NCI-H1105 (cell line): Measurements from ENCODE around the gene ARL4C.

Source experiments
- DNase-seq: peaks from one replicate; lab custom pipeline; 2025; lab: John Stamatoyannopoulos, UW

Gene ARL4C, protein sequence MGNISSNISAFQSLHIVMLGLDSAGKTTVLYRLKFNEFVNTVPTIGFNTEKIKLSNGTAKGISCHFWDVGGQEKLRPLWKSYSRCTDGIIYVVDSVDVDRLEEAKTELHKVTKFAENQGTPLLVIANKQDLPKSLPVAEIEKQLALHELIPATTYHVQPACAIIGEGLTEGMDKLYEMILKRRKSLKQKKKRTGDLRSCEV

DNA sequence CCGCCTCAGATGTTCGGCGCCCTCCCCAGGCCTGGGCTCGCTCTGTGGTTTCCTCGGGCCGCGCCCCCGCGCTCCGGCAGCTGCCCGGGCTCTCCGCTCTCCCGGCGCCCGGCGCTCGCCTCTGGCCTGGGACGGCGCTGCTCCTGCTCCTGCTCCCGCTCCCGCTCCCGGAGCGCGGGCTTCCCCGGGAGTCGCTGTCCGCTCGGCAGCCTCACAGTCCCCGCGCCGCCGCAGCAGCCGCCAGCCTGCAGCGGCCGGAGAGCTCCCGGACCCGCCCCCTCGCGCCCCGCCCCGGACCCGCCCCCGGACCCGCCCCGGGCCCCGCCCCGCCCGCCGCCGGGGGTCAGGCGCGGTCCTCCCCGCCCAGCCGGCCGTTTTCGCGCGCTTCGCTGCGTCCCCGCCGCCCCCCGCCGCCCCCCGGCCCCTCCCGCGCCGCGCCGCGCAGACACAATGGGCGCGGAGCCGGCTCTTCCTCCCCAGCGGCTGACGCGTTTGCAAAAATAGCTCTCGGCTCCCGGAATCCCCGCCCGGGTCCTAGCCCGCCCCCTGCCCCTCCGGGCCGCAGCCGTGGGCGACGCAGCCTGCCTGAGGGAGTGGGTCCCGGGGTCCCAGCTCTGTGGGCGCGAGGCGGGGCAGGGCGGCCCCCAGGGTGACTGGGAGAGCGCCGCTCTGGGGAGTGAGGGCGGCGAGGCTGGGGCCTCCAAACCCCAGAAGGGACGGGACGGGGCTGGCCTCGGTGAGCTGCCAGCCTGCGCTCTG lies at the start of gene ARL4C:
TSS of gene ARL4C (minus strand) at position 247 of the 759 bp plus-strand sequence. CDS start 495 bp downstream, outside the sequence.
- DNase-seq: peak; percentile 61

DNA sequence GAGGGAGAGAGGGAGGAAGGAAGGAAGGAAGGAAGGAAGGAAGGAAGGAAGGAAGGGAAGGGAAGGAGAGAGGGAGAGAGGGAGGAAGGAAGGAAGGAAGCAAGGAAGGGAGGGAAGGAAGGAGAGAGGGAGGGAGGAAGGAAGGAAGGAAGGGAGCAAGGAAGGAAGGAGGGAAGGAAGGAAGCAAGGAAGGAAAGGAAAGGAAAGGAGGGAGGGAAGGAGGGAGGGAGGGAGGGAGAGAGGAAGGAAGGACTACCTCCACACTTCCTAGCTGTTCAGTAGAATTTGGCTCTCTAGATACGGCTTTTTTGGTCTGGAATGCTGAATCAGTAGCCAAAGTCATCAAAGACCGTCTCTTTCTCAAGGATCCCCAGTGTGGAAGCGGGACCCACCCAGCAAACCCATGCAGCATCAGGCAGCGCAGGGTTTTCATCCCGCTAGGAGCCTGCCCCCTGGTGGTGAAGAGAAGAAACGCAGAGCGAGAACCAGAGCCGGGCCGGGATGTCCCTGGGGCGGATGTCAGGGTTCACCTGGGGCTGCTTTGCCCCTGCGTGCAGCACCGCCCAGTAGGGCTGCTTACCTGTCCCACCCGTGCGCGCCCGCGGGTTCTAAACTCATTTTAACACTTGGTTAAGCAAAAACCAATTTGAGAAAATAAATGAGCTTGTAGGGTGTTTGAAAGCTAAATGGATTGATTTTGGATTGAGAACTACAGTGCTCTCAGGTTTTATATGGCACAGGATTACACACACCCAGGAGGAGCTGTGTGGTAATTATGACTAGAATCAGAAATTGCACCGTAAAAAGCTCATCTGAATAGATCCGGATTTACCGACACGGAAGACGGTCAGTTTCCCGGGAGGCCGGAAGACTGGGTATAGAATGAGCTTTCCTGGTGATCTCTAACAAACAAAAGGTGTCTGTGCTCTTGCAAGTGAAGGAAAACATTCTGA lies 48.1 kb upstream of the ARL4C start:
- DNase-seq: peak; percentile 67

DNA sequence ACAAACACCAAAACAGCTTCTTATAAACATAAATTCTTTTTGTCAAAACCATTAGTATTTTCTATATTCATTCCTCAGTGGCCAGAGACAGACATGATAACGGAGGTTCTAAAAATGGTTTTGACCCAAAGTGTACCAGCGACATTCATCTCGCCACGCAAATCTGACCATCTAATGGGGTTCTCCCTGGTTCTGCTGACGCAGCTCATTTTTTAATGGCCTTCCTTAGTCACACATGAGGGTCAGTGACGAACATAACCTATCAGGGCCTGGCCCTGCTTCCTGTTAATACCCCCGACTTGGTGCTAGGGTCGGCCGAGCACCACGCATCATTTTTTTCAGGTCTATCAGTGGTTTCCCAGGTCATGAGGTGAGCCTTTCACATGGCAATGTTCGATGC lies 45.9 kb upstream of the ARL4C start:
- DNase-seq: no peak

DNA sequence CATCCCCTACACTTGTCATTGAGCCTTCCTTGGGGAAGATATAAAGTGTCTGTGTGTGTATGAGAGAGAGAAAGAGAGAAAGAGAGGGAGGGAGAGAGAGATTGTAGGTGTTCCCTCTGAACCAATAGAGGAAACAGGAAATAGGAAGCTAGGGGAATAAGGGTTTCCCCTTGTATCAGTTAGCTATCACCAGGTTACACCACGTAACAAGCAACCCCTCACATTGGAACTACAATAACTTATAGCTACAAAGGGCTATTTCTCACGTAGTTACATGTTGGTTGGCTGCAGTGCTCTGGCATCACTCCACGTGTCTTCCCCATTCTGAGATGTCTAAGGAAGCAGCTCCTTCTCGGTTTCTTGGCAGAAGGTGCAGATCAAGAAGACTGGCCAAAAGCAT lies 41.0 kb upstream of the ARL4C start:
- no peak for DNase-seq

DNA sequence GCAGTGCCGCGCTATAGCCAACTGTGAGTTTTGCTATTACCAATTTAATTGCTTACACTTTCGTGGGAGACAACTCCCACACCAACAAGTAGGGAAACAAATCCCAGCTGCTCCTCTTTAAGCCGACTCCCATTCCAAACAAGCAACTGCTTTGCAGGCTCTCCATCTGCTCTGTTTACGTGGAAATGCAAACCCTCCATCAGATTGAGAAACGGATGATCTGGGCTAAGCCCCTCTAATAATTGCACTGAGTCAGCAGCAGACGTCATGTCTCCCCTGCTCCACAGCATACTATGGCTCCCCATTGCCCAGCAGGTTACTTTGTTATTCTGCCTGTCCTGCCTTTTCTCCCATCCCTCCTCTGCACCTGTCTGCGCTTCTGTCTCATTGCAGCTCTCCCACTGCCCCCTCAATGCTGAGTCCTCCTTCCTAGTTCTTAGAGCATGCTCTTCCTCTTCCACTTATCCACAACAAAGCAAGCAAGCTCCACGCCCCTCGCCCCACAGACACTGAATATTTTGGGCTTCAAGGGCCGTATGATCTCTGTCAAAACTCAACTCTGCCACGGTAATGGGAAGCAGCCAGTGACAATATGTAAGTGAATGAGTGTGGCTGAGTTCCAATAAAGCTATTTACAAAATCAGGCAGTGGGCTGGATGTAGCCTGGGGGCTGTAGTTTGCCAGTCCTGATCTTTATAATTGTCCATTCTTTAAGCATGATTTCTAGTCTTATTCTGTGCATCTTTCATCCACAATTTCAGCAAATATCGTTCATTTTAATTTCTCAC lies 39.5 kb upstream of the ARL4C start:
- DNase-seq: peak; percentile 53

DNA sequence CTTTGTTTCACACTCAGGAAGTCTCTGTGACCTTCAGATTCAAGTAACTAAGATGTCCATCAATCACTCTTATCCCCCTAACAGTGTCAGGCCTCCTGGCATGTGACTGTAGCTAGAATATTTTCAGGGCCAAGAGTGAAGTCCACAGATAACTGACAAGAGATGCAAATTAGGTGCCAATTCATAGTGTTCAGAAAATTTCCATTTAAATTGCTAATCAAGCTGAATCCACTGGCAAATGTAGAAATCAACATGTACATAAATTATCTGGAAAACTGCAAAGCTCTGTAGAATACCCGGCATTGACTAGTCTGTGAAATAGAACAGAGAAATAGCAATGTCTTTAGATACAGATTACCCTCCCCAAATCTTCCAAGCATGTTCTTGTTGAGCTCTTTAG lies 38.6 kb upstream of the ARL4C start:
- DNase-seq: no peak

DNA sequence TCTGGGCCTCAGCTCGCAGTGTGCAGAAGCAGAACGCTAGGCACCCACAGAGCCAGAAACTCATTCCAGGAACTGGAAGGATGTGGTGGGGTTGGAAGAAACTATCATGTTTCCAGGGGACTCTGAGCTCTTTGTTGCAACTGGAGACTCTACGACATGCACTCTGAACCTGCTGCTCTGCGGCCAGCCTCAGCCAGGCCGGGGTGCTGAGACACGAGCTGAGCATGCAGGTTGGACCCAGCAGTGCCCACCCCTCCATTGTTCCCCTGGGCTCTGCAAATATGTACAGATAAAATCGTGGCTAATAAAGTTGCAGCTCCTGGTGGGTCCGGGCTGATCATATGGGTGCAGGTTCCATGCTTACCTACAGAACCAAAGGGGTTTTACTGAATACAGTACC lies 37.6 kb upstream of the ARL4C start:
- no peak for DNase-seq

DNA sequence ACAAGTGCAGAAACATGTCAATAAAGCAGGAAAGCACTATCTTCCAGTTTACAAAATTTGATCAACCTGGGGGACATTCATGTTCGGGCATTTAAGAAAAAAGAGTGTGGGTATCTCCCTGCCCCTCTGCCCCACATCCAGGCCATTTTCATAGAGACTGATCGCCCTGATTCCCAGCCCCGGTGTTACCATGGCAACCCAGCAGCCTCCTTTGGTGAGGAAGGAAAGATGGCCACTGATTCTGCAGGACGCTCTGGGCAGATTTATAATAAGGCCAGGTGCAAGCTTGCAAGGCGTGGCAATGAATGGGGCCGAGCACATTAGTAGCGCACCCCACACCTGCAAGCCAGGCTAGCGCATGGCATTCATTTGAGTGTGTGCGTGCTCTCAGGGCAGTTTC lies 36.7 kb upstream of the ARL4C start:
- peak; percentile 73 for DNase-seq

DNA sequence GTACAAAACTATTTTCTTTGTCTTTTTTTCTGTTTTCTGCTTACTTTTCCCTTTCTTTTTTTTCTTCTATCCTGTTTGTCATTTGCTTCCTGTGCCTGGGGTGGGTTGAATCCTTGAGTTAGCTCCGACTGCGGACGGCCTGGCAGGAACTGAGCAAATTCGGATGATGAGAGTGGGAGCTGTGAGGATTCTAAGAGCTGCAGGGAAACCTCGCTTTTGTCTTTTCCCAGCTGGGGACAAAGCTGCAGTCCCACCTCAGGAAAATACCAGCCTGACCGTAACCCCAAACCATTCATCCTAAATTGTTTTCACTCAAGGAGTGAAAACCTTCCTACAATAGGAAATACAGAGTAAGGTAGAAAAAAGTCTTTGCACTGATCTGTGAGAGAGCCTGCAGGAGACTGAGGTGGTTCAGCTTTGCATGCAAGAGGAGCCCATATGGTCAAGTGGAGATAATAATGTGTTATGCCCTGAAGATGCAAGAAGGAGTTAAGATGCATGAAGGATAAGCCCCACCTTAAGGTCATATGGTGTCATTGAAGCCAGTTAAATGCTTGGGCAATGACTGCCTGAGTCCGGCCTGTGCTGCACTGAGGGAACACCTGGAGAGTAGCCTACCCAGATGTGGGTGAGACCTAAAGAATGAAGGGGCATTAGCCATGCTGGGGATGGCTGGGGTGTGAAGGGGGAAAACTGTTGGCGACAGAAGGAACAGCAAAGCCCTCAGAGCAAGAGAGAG lies 31.7 kb upstream of the ARL4C start:
- no peak for DNase-seq

DNA sequence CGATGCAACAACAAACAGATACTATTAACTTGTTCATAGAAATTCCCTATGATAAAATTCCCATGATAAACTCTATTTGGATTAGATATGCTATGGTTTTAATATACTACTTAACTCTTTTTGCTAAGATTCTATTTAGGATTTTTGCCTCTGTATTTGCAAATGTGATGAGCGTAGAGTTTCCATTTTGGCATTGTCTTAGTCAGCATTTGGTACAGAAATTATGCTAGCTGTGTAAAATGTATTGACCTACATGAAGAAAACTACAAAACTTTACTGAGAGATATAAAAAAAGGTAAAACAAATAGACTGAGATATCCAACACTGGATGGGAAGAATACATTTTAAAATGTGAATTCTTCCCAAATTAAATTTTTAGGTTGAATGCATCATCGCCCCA lies 29.8 kb upstream of the ARL4C start:
- no peak for DNase-seq

DNA sequence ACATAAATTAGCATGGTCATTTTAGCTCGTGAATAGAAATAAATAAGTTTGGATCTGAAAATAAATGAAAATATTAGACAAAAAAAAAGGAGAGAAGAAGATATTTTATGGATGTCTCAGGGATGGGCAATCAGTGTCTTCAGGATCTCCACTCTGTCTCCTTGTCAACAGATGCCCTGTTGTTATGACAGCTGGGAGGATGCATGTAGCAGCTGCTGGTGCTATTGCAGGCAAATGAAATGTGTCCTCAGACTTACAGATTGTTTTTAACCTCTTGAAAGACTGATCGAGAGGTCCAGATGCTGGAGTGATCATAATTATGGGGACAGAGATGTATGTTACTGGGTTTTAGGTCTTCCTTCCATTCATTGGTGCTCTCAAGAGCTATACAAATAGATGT lies 24.7 kb upstream of the ARL4C start:
- no peak for DNase-seq

DNA sequence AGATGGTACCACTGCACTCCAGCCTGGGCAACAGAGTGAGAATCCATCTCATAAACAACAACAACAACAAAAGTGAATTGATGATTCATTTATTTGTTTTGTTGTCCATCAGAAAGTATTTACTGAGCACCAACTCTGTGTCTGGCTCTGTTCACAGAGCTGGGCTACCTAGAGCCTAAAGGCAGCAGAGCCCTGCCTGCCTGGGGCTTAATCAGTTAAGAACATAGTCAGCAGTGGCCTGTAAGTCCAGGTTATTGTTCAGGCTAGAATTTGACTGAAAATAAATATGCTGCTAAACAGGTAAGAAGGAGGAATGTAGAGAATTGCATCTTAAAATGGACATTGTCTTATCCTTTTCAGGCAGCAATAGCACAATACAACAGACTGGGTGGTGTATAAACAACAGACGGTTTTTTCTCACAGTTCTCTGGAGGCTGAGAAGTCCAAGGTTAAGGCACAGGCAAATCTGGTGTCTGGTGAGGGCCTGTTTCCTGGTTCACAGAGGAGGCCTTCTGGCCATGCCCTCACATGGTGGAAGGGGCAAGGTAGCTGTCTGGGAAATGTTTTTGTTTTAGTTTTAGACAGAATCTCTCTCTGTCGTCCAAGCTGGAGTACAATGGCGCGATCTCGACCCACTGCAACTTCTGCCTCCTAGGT lies 22.2 kb upstream of the ARL4C start:
- DNase-seq: no peak

DNA sequence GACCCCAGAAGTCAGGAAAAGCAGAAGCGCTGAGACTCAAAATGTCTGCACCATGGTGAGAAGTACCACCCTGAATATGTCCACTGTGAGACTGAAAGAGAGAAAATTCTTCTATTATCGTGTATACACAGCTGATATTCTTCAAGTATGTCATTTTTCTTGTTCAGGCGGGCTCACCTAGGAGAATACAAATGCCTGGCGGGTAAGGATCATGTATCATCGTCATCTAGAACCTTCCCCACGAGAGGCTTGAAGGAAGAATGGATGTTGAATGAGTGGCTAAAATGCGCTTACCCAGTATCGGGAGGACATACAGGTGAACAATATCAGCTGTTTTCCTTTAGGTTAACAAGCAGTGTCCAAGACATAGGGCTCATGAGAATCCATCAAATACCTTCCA lies 21.1 kb upstream of the ARL4C start:
- DNase-seq: no peak

DNA sequence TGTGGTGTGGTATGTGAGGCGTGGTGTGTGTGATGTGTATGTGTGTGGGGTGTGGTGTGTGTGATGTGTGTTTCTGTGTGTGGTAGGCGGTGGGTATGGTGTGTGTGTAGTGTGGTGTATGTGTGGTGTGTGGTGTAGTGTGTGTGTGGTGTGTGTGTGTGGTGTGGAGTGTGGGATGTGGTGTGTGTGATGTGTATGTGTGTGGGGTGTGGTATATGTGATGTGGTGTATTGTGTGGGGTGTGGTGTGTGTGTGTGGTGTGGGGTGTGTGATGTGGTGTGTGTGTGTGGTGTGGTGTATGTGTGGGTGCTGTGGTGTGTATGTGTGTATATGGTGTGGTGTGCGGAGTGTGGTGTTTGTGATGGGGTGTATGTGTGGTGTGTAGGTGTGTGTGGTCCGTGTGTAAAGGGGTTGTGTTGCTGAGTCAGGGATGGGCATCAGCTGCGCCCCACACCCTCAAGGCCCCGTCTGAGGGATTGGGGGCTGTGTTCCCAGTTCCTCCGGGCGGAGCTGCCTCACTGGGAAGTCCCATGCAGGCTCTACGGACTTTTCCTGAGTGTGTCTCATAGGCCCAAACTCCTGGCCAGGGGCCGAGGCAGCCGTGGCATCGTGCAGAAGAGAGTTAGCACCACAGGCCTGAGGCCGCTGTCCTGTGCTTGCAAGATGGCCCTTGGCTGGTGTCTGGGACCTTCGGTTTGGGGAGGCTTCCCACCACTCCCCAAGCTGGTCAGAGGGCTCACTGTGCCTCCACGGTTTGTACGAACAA lies 18.2 kb upstream of the ARL4C start:
- no peak for DNase-seq

DNA sequence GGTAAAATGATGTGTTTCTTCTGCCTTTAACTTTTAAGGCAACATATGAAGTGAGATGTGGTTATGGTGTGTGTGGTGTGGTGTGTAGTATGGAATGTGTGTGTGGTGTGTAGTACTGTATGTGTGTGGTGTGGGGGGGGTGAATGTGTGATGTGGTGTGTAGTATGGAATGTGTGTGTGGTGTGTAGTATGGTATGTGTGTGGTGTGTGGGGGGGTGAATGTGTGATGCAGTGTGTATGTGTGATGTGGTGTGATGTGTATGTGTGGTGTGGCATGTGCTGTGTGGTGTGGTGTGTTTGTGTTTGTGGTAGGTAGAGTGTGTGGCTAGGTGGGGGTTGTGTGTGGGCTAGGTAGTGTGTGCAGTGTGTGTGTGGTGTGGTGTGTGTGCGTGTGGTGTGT lies 17.2 kb upstream of the ARL4C start:
- DNase-seq: no peak

DNA sequence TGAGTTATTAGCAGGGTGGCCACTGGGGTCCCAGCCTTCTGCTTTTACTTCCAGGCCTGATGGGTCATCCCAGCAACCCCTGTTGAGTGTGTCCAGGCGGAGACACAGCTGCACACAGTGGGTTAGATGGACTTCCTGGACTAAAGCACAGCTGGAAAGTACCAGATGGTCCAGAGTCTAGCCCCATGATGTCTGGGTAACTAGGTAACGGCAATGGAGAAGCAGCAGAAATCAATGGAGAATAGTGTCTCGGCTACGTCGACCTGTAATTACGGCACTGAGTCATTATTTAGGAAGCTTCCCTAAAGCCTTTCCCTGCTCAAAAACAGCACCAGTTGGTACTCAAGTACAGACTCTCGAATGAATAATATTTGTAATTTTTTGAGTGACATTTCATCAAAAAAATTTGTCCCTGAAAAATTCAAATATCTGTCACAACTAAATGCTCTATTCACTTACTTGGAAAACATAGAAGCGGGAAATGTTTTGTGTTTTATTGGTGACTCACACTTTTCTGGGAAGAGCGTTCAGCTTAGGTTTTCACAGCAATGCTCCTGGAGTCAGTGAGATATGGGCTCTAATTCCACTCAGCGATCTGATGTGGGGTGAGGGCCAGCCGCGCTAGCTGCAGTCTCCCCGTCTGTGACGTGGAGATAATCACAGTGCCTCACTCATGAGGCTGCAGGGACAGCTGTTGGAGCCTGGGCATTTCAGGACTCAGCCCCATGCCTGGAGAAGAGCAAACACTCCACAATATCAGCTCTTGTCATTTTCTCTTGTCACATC lies 16.2 kb upstream of the ARL4C start:
- DNase-seq: no peak

DNA sequence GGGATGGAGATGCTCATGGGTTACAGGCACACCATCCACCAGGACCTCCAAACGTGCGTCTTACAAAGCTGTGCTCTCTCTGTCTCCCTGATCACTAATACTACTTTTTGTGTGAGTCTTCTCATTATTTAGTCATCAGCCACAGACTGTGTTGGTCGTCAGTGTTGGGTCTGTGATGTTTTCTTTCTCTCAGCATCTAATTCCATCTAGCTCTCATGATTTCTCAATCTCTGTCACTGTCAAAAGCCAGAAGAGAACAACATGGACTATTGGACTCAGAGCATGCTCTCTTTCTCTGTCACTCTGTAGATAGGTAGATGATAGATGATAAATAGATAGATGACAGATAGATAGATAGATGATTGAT lies 6.0 kb upstream of the ARL4C start:
- DNase-seq: no peak

DNA sequence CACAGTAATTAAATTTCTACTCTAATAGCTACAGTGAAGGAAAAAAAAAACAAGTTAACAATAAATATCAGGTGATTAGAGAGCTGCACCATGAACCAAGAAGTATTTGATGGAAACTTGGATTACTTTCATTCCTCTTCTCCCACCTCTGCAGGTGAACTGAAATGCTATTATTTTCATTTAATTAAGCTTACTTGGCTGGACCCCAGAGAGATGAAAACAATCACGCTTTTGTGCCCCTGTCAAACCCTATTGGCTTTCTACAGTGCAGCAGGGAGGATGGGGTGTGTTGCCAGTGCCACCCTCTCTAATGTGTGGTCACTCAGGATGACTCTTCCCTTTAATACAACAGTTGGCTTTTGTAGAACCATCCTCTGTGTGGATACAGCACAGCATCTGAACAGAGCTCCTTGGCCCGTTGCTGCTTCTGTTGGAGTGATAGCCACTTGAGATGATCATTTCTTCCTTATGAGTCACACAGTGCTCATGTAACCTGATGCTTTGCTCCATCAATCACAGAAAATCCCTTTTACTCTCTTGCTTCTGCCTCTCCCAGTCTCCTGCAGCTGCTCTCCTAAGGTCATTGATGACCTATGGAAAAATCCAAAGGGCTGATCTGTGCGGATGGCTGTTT lies 5.5 kb upstream of the ARL4C start:
- peak; percentile 55 for DNase-seq
